Measurements from ENCODE around the gene PRKCA. TPM values are rescaled to one million over a fixed set of nuclear protein-coding genes. Genes with fewer than 3 reads are reported as not detected.
"Not testable (repeated sequence)": the region's sequence is repeated elsewhere in the genome, so short reads cannot be mapped to it uniquely, and the experiment has no call there.

Gene PRKCA
- total and polyA plus RNA-seq, 9 of the 15 experiments (the other 6 are each of a cell fraction or from before 2014, with no cell fraction given): 3.2 to 33.0 (median 17.8) TPM

DNA sequence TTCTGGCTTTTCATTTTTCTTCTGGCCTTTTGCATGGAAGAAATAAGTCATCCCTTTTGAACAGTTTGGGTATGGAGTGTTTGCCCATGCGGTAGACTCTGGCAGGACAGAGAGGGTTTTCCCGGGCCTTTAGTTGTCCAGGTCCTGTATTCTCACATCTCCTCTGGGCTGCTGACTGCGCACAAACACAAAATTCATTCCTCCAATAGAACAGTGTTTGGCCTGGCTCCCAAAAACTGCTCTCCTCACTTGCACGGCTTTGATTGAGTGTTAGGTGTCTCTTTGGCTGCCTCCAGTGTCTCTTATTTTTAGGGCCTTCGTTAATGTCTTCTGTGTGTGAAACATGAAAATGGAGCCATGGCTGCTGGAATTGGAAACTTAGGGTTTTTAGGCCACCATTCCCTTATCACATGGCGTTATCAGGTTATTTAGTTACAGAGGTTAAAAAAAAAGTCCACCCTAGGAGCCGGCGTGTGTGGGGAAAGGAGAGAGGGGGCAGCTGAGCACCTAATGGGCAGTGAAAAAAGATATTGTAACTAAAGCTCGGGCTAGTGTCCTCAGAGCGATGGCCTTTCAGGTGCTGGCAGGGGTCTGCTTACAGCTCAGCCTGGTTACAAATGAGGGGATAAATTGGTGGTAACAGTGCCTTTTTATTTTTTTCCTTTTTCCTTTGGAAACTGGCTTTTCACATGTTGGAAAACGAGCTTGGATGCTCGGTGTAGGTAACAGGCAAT is 47.3 kb downstream of the PRKCA start (continued):
- TF ChIP-seq YY1 (IDR thresholded peaks at IDR 0.05; ENCODE audit: borderline replicate concordance in 1 of 3, control insufficient read depth in 1 of 3, extremely low read depth in 1 of 3, insufficient read depth in 3 of 3, insufficient read length in 1 of 3, insufficient replicate concordance in 2 of 3, low read depth in 1 of 3, low read length in 2 of 3) (peak in 1 of 3 experiments; percentile 4), DPF2 (IDR thresholded peaks at IDR 0.05) (0 out of 2 replicates have a peak, but pooled peaks have one; percentile 21), MEIS2 (IDR thresholded peaks at IDR 0.05; ENCODE audit: partially characterized antibody) (peak; percentile 52), CXXC5 (CRISPR knock-in tag; IDR thresholded peaks at IDR 0.05) (peak; percentile 43; the same call in 1 of the 2 replicates), ZNF76 (CRISPR knock-in tag; IDR thresholded peaks at IDR 0.05; ENCODE audit: borderline replicate concordance) (no peak), C11orf30 (IDR thresholded peaks at IDR 0.05; ENCODE audit: low read depth) (peak; percentile 87), BRD9 (IDR thresholded peaks at IDR 0.05; ENCODE audit: low read depth, partially characterized antibody) (peak; percentile 20)

DNA sequence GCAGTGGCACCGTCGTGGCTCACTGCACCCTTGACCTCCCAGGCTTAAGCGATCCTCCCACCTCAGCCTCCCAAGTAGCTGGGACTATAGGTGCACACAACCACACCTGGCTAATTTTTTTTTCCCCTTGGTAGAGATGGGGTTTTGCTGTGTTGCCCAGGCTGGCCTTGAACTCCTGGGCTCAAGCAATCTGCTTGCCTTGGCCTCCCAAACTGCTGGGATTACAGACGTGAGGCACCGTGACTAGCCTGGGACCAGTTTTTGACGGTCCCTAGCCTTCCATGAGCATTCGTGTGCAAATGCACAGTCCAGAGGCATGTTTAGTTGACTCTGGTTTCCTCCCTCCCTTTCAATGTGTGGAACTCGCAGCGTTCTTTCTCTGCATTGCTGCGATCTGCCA is 48.2 kb downstream of the PRKCA start:
- BruUV-seq (replicated peaks): not testable (repeated sequence)

More for the DNA sequence above, 48.2 kb downstream of the PRKCA start:
- H3K9me3 ChIP-seq (replicated peaks; ENCODE audit: control insufficient read depth, insufficient read depth, low read depth, low read length); H3K36me3 ChIP-seq (ENCODE audit: control insufficient read depth, insufficient read depth, low read length); DNase-seq (ENCODE audit: extremely low read depth in 1 of 4, low spot score in 3 of 4); H4K20me1 ChIP-seq (replicated peaks; ENCODE audit: control insufficient read depth, insufficient read depth, low read length); H3K4me2 ChIP-seq (ENCODE audit: insufficient read depth, low read length); intact Hi-C loops (cut with micrococcal nuclease); ATAC-seq; H3K27me3 ChIP-seq (ENCODE audit: control insufficient read depth in 2 of 2, insufficient read depth in 2 of 2, low read length in 2 of 2); H2AFZ ChIP-seq (ENCODE audit: low read depth, low read length); H3K9me1 ChIP-seq (ENCODE audit: control insufficient read depth, insufficient read depth, low read length); FAIRE-seq; H3K4me3 ChIP-seq; in situ Hi-C loops (cut with MboI); CTCF ChIA-PET (ENCODE audit: low intra/inter-chr PET ratio): not testable (repeated sequence)
- POLR2A ChIA-PET: interaction anchor here (0.8 kb wide), 1 partner anchor 13 kb away, joined by 3 read pairs; no protein-coding TSS in a partner anchor
- 64% methylated on average over 10 of the region's 10 CpGs for WGBS (ENCODE audit: insufficient coverage, low coverage, missing lambda C conversion rate)
- Histone ChIP-seq H3K4me1 (replicated peaks in 1 of 2; ENCODE audit: control insufficient read depth in 2 of 2, insufficient read depth in 2 of 2, low read length in 2 of 2) (peaks cover 24 to 63% of the 10 kb centered on the region in 2 experiments), H3K27ac (ENCODE audit: extremely low read depth, low read depth, low read length) (peak overlapping the region; percentile 91; the same call in 1 of the 3 replicates), H3K9ac (ENCODE audit: insufficient read depth in 1 of 2, low read depth in 2 of 2, low read length in 2 of 2) (peak overlapping the region in 1 of 2 experiments; percentile 29; a peak in 1 of 4 replicates), H3K79me2 (ENCODE audit: control insufficient read depth, insufficient read depth, low read length) (peaks cover 74% of the 10 kb centered on the region)
- TF ChIP-seq NCOA2 (IDR thresholded peaks at IDR 0.05; ENCODE audit: partially characterized antibody in 2 of 2): peak in 1 of 2 experiments; percentile 39

Data from K562 (cell line).